HG02759 (cell line): Measurements from ENCODE around the gene NHLH2.

ENCODE experiments used
- ATAC-seq: cut with Tn5 transposase; IDR thresholded peaks from one replicate; pipeline ENCODE4 v1.9.1; 2021; ENCODE audit warnings: mild to moderate bottlenecking, moderate library complexity; ENCODE audit not compliant: unreplicated experiment

Gene NHLH2

GRCh38 chr1:115805597-115805996 is 35.3 kb downstream of the NHLH2 start:
- ATAC-seq: no peak

DNA sequence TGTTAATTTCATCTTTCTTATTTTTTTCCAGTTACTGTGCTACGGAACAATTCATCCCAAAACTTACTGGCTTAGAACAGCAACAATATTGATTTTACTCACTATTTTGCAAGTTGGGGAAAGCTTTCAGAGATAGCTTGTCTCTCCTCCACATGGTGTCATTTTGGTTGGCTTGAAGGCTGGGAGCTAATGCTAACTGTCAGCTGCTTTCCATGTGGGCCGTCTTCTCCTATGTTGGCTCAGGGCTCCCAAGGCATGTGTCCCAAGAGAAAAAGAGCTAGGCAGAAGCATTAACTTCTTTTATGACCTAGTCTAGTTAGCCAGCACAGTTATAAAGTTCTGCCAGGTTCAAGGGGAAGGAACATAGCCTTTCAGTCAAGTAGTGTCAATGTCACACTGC is 38.5 kb downstream of the NHLH2 start:
- no peak for ATAC-seq

DNA sequence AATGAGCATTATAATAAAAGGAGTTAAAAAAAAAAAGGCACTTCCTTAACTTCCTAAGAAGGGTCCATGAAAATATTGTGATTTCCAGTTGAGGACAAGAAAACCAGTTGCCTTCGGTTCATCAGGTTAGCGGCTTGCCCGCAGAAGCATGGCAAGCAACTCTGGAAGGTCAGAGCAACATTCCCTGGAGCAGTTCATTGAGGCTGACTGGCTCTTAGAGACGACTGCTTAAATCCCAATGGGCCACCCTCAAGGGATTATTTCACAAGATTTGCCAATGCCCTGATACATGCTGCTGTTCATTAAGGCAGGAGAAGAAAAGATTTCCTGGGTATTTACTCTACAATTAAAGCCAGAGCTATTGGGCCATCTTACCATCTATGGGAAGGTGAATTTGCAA is 43.4 kb downstream of the NHLH2 start:
- no peak for ATAC-seq

GRCh38 chr1:115796897-115797296 is 44.0 kb downstream of the NHLH2 start:
- no peak for ATAC-seq

GRCh38 chr1:115796036-115796435 is 44.9 kb downstream of the NHLH2 start:
- no peak for ATAC-seq

DNA sequence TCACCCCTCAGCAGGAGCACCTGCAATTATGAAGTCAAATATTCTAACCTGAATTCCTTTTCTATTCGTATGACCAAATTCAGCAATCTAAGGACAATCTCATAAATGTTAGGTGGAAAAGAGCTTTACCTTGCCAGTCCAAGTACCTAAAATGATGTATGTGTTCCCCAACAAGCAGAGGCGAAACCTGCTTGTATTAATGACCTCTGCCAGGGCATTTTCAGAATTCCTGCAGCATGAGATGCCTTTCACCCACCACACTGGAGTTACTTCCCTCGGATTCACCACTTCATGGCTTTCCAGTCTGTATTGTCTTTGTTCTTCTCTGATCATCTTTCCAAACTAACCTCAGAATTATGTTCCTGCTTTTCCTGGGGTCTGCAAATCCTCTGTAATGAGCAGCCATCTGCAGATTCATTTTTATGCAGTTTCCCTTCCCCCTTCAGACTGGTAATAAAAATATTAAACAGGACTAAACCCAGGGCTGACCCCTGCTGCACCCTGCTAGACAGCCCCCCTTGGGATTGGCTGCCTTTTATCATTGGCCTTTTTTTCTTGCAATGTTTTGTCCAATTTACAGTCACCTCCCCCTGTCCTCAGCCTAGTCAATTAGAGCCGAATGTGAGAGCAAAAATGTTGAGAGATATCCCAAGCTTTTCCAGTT is 45.8 kb downstream of the NHLH2 start:
- no peak for ATAC-seq

- ATAC-seq: no peak
These were observed 47.8 kb downstream of the NHLH2 start for GRCh38 chr1:115793162-115793561.

DNA sequence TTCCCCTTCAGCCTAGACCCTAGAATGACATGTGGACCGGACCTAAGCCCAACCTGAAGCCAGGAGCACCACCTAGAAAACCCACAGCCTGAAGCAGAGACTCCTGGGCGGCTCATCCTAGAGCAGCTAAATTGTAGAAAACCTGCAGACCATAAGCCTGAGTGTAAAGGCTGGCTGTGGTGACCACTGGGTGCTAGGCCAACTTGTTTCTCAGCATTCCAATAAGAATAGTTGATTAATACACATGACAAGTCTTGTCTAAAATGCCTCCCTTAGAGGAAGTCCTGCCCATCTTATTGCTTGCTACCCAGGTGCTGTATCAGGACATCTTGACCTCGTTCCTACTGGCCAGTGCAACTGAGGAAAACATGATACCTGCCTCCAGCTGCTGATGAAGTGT is 49.1 kb downstream of the NHLH2 start:
- ATAC-seq: no peak

- no peak for ATAC-seq
These were observed 50.1 kb downstream of the NHLH2 start for GRCh38 chr1:115790846-115791245.

GRCh38 chr1:115790356-115790755 is 50.6 kb downstream of the NHLH2 start:
- ATAC-seq: no peak
